HG03097 (cell line): Measurements from ENCODE around the gene CEBPA.

Experiments
- ATAC-seq: cut with Tn5 transposase; IDR thresholded peaks from one replicate; pipeline ENCODE4 v1.9.1; 2021; ENCODE audit not compliant: unreplicated experiment, low FRiP score

Gene CEBPA

GRCh38 chr19:33289261-33289660 is 13.1 kb downstream of the CEBPA start:
- no peak for ATAC-seq

GRCh38 chr19:33288666-33289065 is 13.7 kb downstream of the CEBPA start:
- no peak for ATAC-seq

DNA sequence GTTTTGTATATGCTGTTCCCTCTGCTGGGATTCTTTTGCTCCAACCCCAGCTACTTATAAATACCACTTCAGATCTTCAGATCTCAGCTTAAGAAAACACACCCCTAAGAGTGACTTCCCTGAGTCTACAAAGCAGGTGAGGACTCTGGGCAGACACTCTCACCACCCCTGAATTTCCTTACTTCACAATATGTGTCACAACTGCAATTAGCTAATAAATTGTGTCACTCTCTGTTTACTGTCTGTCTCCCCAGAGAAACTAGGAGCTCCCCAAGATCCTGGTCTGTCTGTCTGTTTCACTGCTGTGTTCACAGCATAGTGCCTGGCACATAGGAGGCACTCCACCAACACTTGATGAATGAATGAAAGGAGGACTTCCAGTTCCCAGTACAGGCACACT is 14.4 kb downstream of the CEBPA start:
- ATAC-seq, result no peak

DNA sequence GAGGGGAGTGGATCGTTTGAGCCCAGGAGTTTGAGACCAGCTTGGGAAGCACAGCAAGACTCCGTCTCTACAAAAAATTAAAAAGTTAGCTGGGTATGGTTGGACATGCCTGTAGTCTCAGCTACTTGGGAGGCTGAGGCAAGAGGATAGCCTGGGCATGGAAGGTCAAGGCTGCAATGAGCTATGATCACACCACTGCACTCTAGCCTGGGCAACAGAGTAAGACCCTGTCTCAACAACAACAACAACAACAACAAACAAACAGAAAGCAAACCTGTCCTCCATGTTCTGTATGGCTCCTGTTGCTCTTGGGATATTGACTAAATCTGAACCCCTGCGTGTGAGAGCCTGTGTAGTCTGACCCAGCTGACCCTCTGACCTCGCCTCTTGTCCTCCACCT is 14.9 kb downstream of the CEBPA start:
- ATAC-seq, result no peak

DNA sequence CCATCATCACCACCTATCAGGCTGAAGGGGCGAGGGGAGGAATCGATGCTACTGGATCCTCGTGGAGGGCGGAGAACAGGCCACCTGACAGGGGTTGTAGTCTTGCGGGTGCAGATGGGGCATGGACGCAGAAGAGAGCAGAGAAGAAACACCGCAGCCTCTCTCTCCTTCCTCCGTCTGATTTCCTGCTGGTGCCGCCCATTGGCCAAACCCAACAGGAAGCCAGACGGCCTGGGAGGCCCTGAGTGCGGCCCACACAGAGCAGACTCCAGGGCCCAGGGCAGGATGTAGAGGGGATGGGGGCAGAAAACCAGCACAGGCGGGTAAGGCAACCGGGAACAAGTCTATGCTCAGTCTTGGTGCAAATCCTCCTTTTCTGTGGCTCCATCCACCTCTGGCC is 15.4 kb downstream of the CEBPA start:
- no peak for ATAC-seq

GRCh38 chr19:33285441-33285927 is 16.9 kb downstream of the CEBPA start:
- no peak for ATAC-seq

DNA sequence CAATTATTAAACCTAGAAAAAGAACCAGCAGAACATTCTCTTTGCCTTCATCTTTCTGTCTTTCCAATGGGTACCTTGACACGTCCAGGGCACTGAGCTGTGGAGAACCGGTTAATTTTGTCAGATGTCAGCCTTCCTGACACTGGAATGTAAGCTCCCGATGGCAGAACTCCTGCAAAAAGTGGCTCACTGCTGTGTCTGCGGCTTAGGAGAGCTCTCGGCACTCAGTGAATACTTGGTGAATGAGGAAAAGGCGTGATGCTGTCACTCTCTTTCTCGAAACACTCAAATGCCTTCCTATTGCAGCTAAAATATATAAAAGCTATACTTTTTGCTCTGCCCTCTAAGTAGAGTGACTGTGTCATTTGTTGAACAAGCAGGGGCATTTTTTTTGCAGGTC is 17.6 kb downstream of the CEBPA start:
- ATAC-seq, result no peak

- ATAC-seq, result no peak
These were observed 18.1 kb downstream of the CEBPA start for GRCh38 chr19:33284146-33284643.

DNA sequence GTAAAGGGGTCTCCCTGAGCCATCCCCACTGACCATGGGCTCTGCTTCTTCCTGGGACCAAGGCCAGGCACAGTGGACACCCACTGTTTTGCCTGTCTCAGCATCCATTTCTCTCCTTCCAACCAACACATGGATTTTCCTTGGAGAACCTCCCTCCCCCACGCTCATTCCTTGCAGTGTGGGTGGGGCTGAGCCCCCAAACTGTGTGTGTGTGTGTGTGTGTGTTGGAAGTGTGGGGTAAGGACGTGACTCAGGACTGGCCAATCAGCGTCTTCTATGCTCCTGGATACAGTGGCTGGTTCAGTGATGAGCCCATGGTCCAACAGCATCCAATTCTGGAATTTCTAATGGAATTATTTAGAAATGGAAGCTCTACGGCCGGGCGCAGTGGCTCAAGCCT is 18.7 kb downstream of the CEBPA start:
- ATAC-seq, result no peak

GRCh38 chr19:33282036-33282671 is 20.2 kb downstream of the CEBPA start:
- no peak for ATAC-seq

GRCh38 chr19:33281296-33281926 is 20.9 kb downstream of the CEBPA start:
- ATAC-seq, result no peak

GRCh38 chr19:33280351-33280921 is 21.9 kb downstream of the CEBPA start:
- peak; percentile 75 for ATAC-seq

GRCh38 chr19:33279430-33280350 is 22.6 kb downstream of the CEBPA start:
- ATAC-seq, result no peak

GRCh38 chr19:33278403-33279269 is 23.7 kb downstream of the CEBPA start:
- no peak for ATAC-seq

DNA sequence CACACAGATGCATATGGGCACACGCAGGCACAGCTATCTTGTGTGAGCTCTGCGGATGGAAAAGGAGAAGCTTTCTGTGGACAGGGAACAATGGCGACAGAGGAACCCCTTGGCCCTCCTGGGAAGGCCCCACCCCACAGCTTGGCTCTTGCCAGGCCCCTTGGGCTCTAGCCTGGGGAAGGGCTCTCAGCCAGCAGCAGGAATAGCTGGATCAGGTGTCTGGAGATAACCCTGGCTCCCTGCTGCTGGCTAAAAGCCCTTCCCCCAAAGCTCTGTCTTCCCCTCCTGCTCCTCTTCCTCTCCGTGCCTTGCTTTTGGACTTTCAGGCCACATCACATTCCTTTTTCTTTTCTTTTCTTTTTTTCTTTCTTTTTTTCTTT is 24.3 kb downstream of the CEBPA start:
- no peak for ATAC-seq

DNA sequence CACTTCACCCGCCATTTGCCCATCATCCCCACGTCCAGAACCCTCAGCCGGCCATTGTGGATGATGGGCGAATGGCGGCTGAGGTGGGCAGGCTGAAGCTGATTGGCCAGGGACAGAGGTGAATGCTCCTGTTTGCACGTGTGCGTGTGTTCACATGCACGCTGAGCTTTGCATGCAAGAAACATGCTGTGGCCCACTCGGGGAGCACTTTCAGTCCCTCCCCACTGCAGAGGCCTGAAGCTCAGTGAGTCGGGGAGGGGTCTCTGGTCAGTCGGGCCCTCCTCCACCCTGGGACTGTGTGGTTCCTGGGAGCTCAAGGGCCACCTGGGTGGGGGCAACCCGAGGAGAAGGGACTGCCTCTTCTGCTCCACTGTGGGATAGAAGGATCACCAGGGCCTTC is 24.9 kb downstream of the CEBPA start:
- no peak for ATAC-seq

DNA sequence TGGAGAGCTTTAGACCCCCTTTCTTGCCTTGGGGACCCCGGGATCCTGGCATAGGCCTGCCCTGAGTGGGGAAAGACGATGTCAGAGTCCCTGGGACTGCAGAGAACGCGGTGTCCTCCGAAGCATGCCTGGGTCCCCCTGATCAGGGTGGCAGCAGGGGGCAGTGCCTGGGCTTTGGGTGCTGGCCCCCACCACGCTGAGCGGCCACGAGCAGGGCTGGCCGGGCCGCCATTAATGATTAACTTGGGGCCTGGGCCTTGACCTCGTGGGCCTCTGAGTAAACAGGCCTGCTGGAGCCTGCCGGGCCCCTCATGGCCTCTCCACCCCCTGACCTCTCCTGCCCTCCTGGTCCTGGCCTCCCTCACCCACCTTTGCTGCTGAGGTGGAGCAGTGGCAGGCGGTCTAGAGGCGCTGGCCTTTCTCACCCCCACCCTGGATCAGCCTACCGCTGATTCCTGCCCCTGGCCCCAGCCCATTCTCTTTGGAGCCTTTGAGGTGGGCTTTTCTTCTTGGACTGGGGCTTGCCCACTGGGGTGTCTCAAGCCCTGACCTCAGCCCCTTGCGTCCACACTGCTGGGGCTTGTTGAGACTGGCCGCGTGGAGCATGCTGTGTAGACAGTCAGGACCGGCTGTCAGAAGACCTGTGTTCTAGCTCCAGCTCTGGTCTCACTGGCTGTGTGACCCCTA is 26.3 kb downstream of the CEBPA start:
- no peak for ATAC-seq

DNA sequence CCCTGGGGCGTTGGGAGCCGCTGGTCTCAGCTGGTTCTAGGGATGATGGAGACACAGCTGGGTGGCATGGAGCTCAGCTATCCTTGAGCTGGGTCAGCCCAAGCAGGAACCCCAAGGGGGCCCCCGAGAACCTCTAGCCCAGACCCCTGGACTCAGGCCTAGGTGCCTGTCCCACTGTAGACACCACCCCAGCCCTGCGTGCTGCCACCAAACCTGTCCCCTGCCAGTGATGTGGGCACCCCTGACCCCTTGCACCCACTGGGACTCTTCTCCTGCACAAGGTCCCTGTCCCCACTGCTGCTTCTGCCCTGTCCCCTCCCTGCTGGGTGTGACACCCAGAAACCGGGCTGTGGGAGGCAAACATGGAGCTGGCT is 26.8 kb downstream of the CEBPA start:
- ATAC-seq, result no peak
